ENCODE results near the gene RPS13. TPM values are rescaled to one million over a fixed set of nuclear protein-coding genes. Genes with fewer than 3 reads are reported as not detected.

Gene RPS13
- polyA plus RNA-seq, 1 of the 3 experiments (the other 2 are of a cell fraction): 997 TPM

DNA sequence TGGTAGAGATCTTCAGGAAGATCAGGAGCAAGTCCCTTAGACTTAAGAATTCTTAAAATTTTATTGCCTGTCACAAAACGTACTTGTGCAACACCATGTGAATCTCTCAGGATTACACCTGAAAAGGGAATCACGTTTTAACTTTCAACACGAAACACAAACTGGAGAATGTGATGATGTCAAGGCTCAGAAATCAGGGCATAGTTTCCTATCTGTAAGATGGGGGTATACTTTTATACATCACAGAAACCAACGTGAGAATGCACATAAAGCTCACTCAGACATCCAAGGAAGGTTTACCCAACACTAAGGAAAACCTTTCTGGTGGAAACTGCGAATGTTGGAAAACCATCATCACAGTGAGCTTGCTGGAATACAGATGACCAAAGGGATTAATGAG, 2.0 kb downstream of the RPS13 start:
- 59% methylated on average over 5 of the region's 5 CpGs for whole genome bisulfite sequencing (ENCODE audit: low lambda C conversion rate)
- H3K4me3 ChIP-seq (ENCODE audit: low read depth in 2 of 2, low read length in 1 of 2): peak overlapping the region in 1 of 2 experiments; percentile 98; a peak in 2 of 4 replicates
- H3F3A ChIP-seq (replicated peaks; ENCODE audit: insufficient read depth): peaks cover 32% of the 10 kb centered on the region
- POLR2A ChIA-PET: no interaction called here
- H3K9me2 ChIP-seq: no peaks in the 10 kb centered on the region
- H2AFZ ChIP-seq (ENCODE audit: low read depth): no peak overlapping the region
- peak overlapping the region; percentile 96 for H3K4me2 ChIP-seq
- H3K27ac ChIP-seq (ENCODE audit: low read depth in 2 of 2, low read length in 1 of 2): 0 out of 4 replicates have a peak overlapping the region, but pooled peaks of 1 of the 2 experiments have one; percentile 36
- peak overlapping the region; percentile 97; the same call in 1 of the 2 replicates for H3K9ac ChIP-seq
- H3K9me3 ChIP-seq: no peaks in the 10 kb centered on the region
- H3K79me2 ChIP-seq (ENCODE audit: insufficient read depth): peaks cover 33% of the 10 kb centered on the region
- no peaks in the 10 kb centered on the region for H3K27me3 ChIP-seq (ENCODE audit: insufficient read depth)
- peaks cover 7 to 18% of the 10 kb centered on the region in 2 experiments; a peak in 2 of 4 replicates for H3K4me1 ChIP-seq (ENCODE audit: control insufficient read depth in 1 of 2, insufficient read depth in 2 of 2, low read depth in 1 of 2, low read length in 1 of 2)
- CTCF ChIA-PET: interaction anchor here (1.1 to 2.8 kb wide), 5 partner anchors 12 to 290 kb away, joined by 4 to 14 read pairs (median 8); no protein-coding TSS in a partner anchor
- TF ChIP-seq SMC3 (IDR thresholded peaks at IDR 0.05; ENCODE audit: low read depth, low read length): no peak
- TF ChIP-seq REST (IDR thresholded peaks at IDR 0.05; ENCODE audit: low read depth, low read length): no peak
- TF ChIP-seq TAF1 (IDR thresholded peaks at IDR 0.05; ENCODE audit: borderline replicate concordance, low read depth, low read length): no peak
- no peak for TF ChIP-seq SIN3A (IDR thresholded peaks at IDR 0.05; ENCODE audit: borderline replicate concordance, low read depth, low read length)
- no peak for TF ChIP-seq POLR2AphosphoS5 (IDR thresholded peaks at IDR 0.05; ENCODE audit: low read depth, low read length)
- no peak for TF ChIP-seq GATA2 (CRISPR knock-in tag; IDR thresholded peaks at IDR 0.05)
- TF ChIP-seq FOSL2 (IDR thresholded peaks at IDR 0.05; ENCODE audit: borderline replicate concordance, low read depth): no peak
- TF ChIP-seq JUND (IDR thresholded peaks at IDR 0.05): no peak
- TF ChIP-seq RCOR1 (IDR thresholded peaks at IDR 0.05; ENCODE audit: low read length): no peak
- no peak for TF ChIP-seq TCF12 (IDR thresholded peaks at IDR 0.05)
- no peak for TF ChIP-seq YY1 (IDR thresholded peaks at IDR 0.05; ENCODE audit: low read depth)
- TF ChIP-seq, protein P1, sequence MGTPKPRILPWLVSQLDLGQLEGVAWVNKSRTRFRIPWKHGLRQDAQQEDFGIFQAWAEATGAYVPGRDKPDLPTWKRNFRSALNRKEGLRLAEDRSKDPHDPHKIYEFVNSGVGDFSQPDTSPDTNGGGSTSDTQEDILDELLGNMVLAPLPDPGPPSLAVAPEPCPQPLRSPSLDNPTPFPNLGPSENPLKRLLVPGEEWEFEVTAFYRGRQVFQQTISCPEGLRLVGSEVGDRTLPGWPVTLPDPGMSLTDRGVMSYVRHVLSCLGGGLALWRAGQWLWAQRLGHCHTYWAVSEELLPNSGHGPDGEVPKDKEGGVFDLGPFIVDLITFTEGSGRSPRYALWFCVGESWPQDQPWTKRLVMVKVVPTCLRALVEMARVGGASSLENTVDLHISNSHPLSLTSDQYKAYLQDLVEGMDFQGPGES (IDR thresholded peaks at IDR 0.05; ENCODE audit: low read depth, low read length): no peak
- TF ChIP-seq TEAD4 (IDR thresholded peaks at IDR 0.05; ENCODE audit: borderline replicate concordance, insufficient read depth): no peak
- TF ChIP-seq, protein P2, sequence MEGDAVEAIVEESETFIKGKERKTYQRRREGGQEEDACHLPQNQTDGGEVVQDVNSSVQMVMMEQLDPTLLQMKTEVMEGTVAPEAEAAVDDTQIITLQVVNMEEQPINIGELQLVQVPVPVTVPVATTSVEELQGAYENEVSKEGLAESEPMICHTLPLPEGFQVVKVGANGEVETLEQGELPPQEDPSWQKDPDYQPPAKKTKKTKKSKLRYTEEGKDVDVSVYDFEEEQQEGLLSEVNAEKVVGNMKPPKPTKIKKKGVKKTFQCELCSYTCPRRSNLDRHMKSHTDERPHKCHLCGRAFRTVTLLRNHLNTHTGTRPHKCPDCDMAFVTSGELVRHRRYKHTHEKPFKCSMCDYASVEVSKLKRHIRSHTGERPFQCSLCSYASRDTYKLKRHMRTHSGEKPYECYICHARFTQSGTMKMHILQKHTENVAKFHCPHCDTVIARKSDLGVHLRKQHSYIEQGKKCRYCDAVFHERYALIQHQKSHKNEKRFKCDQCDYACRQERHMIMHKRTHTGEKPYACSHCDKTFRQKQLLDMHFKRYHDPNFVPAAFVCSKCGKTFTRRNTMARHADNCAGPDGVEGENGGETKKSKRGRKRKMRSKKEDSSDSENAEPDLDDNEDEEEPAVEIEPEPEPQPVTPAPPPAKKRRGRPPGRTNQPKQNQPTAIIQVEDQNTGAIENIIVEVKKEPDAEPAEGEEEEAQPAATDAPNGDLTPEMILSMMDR (IDR thresholded peaks at IDR 0.05): no peak
- no peak for DNase-seq
- H3K36me3 ChIP-seq (replicated peaks in 1 of 2; ENCODE audit: control insufficient read depth in 1 of 2, insufficient read depth in 2 of 2, low read length in 1 of 2): peaks cover 23 to 31% of the 10 kb centered on the region in 2 experiments
- H4K20me1 ChIP-seq (ENCODE audit: insufficient read depth): 0 out of 2 replicates have a peak, but pooled peaks cover 8% of the 10 kb centered on the region

All from SK-N-SH (cell line).